HepG2 (cell line): ENCODE data around the gene PARVB. TPM values are rescaled to one million over a fixed set of nuclear protein-coding genes. Genes with fewer than 3 reads are reported as not detected.

ENCODE experiments used
- ATAC-seq: fragments of 200-7000 bp; cut with Tn5 transposase; 3 replicates; pipeline ENCODE4 v1.9.1; 2020; ENCODE audit warnings: mild to moderate bottlenecking, moderate library complexity
- BruUV-seq: library from RNA; stranded (reverse); fragments of 400-500 nt; replicated peaks from 2 replicates; lab custom pipeline; 2021; lab: Mats Ljungman, UMichigan
- CTCF ChIA-PET: fragments of 300-600 bp; formaldehyde crosslinking; extraction: SDS; loops from one replicate; lab custom pipeline; 2021; ENCODE audit warnings: low total read pairs, inconsistent platforms, low intra/inter-chr PET ratio; lab: Yijun Ruan, JAX
- POLR2A ChIA-PET: fragments of 350-600 bp; sonication (Branson Sonifier 250); formaldehyde crosslinking; loops from one replicate; lab custom pipeline; 2020; ENCODE audit warnings: antibody characterized with exemption, inconsistent platforms; lab: Yijun Ruan, JAX
- DNase-seq: peaks from one replicate; pipeline ENCODE4 v3.0.0-alpha.2; 2015; ENCODE audit warnings: low spot score
- FAIRE-seq: peaks from 3 replicates; lab custom pipeline; 2011; peaks lifted over from hg19 to GRCh38; lab: Jason Lieb, UNC
- H2AFZ ChIP-seq: one replicate; pipeline ENCODE4 v1.6.1; 2011; ENCODE audit warnings: low read length, inconsistent platforms
- H3K27ac ChIP-seq: fragments of 300-600 bp; 3 replicates; pipeline ENCODE4 v1.8.0; 2011; ENCODE audit warnings: mixed run types, mild to moderate bottlenecking, mixed read lengths, low read length, inconsistent platforms; ENCODE audit not compliant: insufficient read depth; ENCODE audit errors: extremely low read length
- H3K27me3 ChIP-seq, 2 experiments: fragments of 200-600 bp in 1 of 2; 2 replicates in 1 of 2; 3 replicates in 1 of 2; pipeline versions ENCODE4 v1.6.0 to v1.8.0; 2011; ENCODE audit warnings: low read length in 2 of 2, mild to moderate bottlenecking in 2 of 2, moderate library complexity in 2 of 2, inconsistent platforms in 1 of 2; ENCODE audit not compliant: insufficient read depth in 2 of 2, control insufficient read depth in 1 of 2
- H3K36me3 ChIP-seq, 2 experiments: fragments of 200-600 bp in 1 of 2; replicated peaks in 1 of 2; 2 replicates in 1 of 2; 3 replicates in 1 of 2; pipeline versions ENCODE4 v1.5.1 to v1.8.0; 2011; ENCODE audit warnings: low read length in 2 of 2, inconsistent platforms in 1 of 2; ENCODE audit not compliant: insufficient read depth in 2 of 2, control insufficient read depth in 1 of 2
- H3K4me1 ChIP-seq: 2 replicates; pipeline ENCODE4 v1.5.1; 2012; ENCODE audit warnings: low read length, inconsistent platforms; ENCODE audit not compliant: insufficient read depth
- H3K4me2 ChIP-seq: 2 replicates; pipeline ENCODE4 v1.6.0; 2011; ENCODE audit warnings: low read depth, low read length, inconsistent platforms
- H3K4me3 ChIP-seq, 3 experiments: fragments of 200-600 bp in 1 of 3; sonication (generic), shearing (Covaris generic) in 1 of 3; replicated peaks in 1 of 3; 2 replicates each; pipeline ENCODE4 v1.5.1; 2011 to 2016; ENCODE audit warnings: low read length in 3 of 3, inconsistent platforms in 2 of 3, low read depth in 2 of 3, mild to moderate bottlenecking in 2 of 3, control low read depth in 1 of 3, mixed read lengths in 1 of 3; ENCODE audit not compliant: insufficient read depth in 1 of 3
- H3K79me2 ChIP-seq: one replicate; pipeline ENCODE4 v1.6.1; 2011; ENCODE audit warnings: low read length, inconsistent platforms; ENCODE audit not compliant: insufficient read depth
- H3K9ac ChIP-seq: 2 replicates; pipeline ENCODE4 v1.6.0; 2011; ENCODE audit warnings: mild to moderate bottlenecking, low read depth, low read length, inconsistent platforms; ENCODE audit not compliant: insufficient read depth
- H3K9me3 ChIP-seq: 2 replicates; pipeline ENCODE4 v1.5.1; 2012; ENCODE audit warnings: mild to moderate bottlenecking, low read length
- H4K20me1 ChIP-seq: 2 replicates; pipeline ENCODE4 v1.6.0; 2011; ENCODE audit warnings: inconsistent platforms, mild to moderate bottlenecking, low read length, moderate library complexity; ENCODE audit not compliant: insufficient read depth
- CBX1 ChIP-seq: IDR thresholded peaks from one replicate; pipeline ENCODE4 v1.6.1; 2016; ENCODE audit warnings: antibody characterized with exemption, low read depth
- FOSL1 ChIP-seq: sonication (generic); formaldehyde crosslinking; IDR thresholded peaks from 2 replicates; pipeline ENCODE4 v1.9.0; 2021; ENCODE audit warnings: missing genetic modification reagents, borderline replicate concordance
- IKZF4 ChIP-seq: sonication (generic); formaldehyde crosslinking; IDR thresholded peaks from 2 replicates; pipeline ENCODE4 v1.5.1; 2020; ENCODE audit warnings: borderline replicate concordance, mild to moderate bottlenecking, low read depth, missing genetic modification reagents; ENCODE audit errors: not compliant biosample characterization
- KMT2B ChIP-seq: IDR thresholded peaks from 2 replicates; pipeline ENCODE4 v1.6.1; 2016; ENCODE audit warnings: missing genetic modification reagents, missing compliant biosample characterization
- MAFG ChIP-seq: sonication (generic); formaldehyde crosslinking; IDR thresholded peaks from 2 replicates; pipeline ENCODE4 v1.5.1; 2020; ENCODE audit warnings: mild to moderate bottlenecking, missing genetic modification reagents
- PRDM15 ChIP-seq: sonication (generic); formaldehyde crosslinking; IDR thresholded peaks from 2 replicates; pipeline ENCODE4 v1.4.0; 2020; ENCODE audit warnings: missing genetic modification reagents
- RFX1 ChIP-seq: fragments of 450-650 bp; IDR thresholded peaks from 2 replicates; pipeline ENCODE4 v1.6.1; 2017
- SP4 ChIP-seq: sonication (generic); formaldehyde crosslinking; IDR thresholded peaks from 2 replicates; pipeline ENCODE4 v1.8.1; 2023; ENCODE audit warnings: mild to moderate bottlenecking, missing genetic modification reagents
- TCF7L2 ChIP-seq: IDR thresholded peaks from 2 replicates; pipeline ENCODE4 v1.6.1; 2011; ENCODE audit warnings: mild to moderate bottlenecking, low read depth, low read length, moderate library complexity
- UBTF ChIP-seq: sonication (generic); formaldehyde crosslinking; IDR thresholded peaks from 2 replicates; pipeline ENCODE4 v1.4.0; 2020; ENCODE audit warnings: mild to moderate bottlenecking, missing genetic modification reagents
- ZMYM2 ChIP-seq: sonication (generic); formaldehyde crosslinking; IDR thresholded peaks from 2 replicates; pipeline ENCODE4 v1.8.0; 2022; ENCODE audit warnings: mild to moderate bottlenecking, missing genetic modification reagents
- WGBS: methylation state at CpG from one replicate; pipeline ENCODE4 v1.1.6; 2017; ENCODE audit warnings: low lambda C conversion rate; 5-methylcytosine and 5-hydroxymethylcytosine counted together
- in situ Hi-C: cut with HindIII; loops from 2 replicates; pipeline ENCODE4 v1.10.0; 2017; ENCODE audit warnings: low pct_unique_long_range_greater_than_20kb; ENCODE audit not compliant: extremely low pct_ligation_motif_present
- intact Hi-C: fragments of 100-400 bp; cut with micrococcal nuclease; formaldehyde crosslinking; loops from one replicate; pipeline ENCODE4 v1.10.0; 2022; ENCODE audit not compliant: unreplicated experiment
- polyA plus RNA-seq, 8 experiments: library from polyadenylated mRNA; depleted of rRNA in 3 of 8; stranded (reverse) in 7 of 8; unstranded in 1 of 8; fragments of >200 nt; fragmentation: Illumina TruSeq in 4 of 8; extraction: Trizol in 4 of 8; gene quantifications; 2 replicates each; pipeline versions ENCODE4 v1.2.1 to v1.2.3, GENCODE V29; 2011 to 2016; ENCODE audit warnings: low read depth in 4 of 8, missing spikeins in 1 of 8, mixed read lengths in 1 of 8; ENCODE audit not compliant: insufficient read depth in 1 of 8
- total RNA-seq, 5 experiments: library from RNA; depleted of rRNA; stranded (reverse); fragments of >200 nt; fragmentation: Illumina TruSeq; extraction: Trizol; gene quantifications; 2 replicates each; pipeline ENCODE4 v1.2.3, GENCODE V29; 2016; ENCODE audit warnings: low read depth in 1 of 5

The PARVB gene
- total and polyA plus RNA-seq, 2 of the 13 experiments (the other 11 are each of a cell fraction or from before 2014, with no cell fraction given) = 0.11 to 0.15 TPM

GRCh38 chr22:44067901-44068300 lies 43.8 kb downstream of the PARVB start:
- BruUV-seq = no TSS peak
- TF ChIP-seq MAFG (no peak), SP4 (no peak), IKZF4 (CRISPR knock-in tag) (no peak), TCF7L2 (no peak), UBTF (CRISPR knock-in tag) (no peak), CBX1 (no peak), ZMYM2 (CRISPR knock-in tag) (no peak), PRDM15 (no peak), RFX1 (no peak), FOSL1 (CRISPR knock-in tag) (no peak), KMT2B (CRISPR knock-in tag) (no peak)
- CTCF ChIA-PET = no interaction called here
- FAIRE-seq = no peak
- no peak overlapping the region for H3K4me2 ChIP-seq
- H3K27me3 ChIP-seq = 0 out of 5 replicates have a peak, but pooled peaks cover 0 to 3% of the 10 kb centered on the region in 2 experiments
- in situ Hi-C loops = no loop called here
- H3K4me3 ChIP-seq = no peak overlapping the region
- H3K79me2 ChIP-seq = no peaks in the 10 kb centered on the region
- POLR2A ChIA-PET = no interaction called here
- DNase-seq = no peak
- 6% methylated on average over 2 of the region's 10 CpGs for WGBS
- H2AFZ ChIP-seq = no peak overlapping the region
- H3K9me3 ChIP-seq = no peaks in the 10 kb centered on the region
- H3K4me1 ChIP-seq = no peaks in the 10 kb centered on the region
- H4K20me1 ChIP-seq = no peaks in the 10 kb centered on the region
- ATAC-seq = no peak
- intact Hi-C loops = no loop called here
- H3K36me3 ChIP-seq = no peaks in the 10 kb centered on the region
- H3K9ac ChIP-seq = no peak overlapping the region
- no peak overlapping the region for H3K27ac ChIP-seq
